ENCODE data around the gene TMPRSS2.

DNA sequence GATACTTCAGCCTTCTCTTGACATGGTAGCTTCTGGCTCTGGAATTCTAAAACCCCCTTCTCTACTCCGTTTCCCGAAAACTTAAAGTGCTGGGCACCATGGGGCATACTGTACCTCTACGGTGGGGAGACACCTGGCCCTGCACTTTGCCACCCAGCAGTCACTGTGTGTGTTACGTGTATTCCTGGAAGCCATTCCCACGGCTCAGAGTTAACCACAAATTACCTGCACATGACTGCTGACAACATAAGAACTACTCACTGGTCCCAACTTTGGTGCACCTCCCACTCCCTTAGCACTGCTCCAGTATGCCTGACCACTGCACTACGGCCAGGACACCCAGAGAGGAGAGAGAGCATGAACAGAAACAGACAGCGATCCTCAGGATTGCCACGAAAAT lies 29.4 kb upstream of the TMPRSS2 start:
- TF ChIP-seq EZH2 (IDR thresholded peaks at IDR 0.05; ENCODE audit: borderline replicate concordance, low read length): no peak
- TF ChIP-seq, protein P1, sequence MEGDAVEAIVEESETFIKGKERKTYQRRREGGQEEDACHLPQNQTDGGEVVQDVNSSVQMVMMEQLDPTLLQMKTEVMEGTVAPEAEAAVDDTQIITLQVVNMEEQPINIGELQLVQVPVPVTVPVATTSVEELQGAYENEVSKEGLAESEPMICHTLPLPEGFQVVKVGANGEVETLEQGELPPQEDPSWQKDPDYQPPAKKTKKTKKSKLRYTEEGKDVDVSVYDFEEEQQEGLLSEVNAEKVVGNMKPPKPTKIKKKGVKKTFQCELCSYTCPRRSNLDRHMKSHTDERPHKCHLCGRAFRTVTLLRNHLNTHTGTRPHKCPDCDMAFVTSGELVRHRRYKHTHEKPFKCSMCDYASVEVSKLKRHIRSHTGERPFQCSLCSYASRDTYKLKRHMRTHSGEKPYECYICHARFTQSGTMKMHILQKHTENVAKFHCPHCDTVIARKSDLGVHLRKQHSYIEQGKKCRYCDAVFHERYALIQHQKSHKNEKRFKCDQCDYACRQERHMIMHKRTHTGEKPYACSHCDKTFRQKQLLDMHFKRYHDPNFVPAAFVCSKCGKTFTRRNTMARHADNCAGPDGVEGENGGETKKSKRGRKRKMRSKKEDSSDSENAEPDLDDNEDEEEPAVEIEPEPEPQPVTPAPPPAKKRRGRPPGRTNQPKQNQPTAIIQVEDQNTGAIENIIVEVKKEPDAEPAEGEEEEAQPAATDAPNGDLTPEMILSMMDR (IDR thresholded peaks at IDR 0.05; ENCODE audit: low read length): no peak
